MM.1S (cell line): ENCODE measurements around the gene SULT6B1.

Source experiments
- DNase-seq: peaks from one replicate; pipeline ENCODE4 v3.0.0-alpha.2; 2015
- H2AFZ ChIP-seq: fragments of 300-600 bp; sonication (generic); 2 replicates; pipeline ENCODE4 v1.6.0; 2016; ENCODE audit warnings: antibody characterized with exemption, low read length
- H3F3A ChIP-seq: fragments of 300-600 bp; sonication (generic); 2 replicates; pipeline ENCODE4 v1.6.1; 2016; ENCODE audit warnings: mild to moderate bottlenecking, antibody characterized with exemption, low read length, moderate library complexity, mixed read lengths; ENCODE audit not compliant: insufficient read depth
- H3K27ac ChIP-seq: fragments of 300-600 bp; sonication (generic); 2 replicates; pipeline ENCODE4 v1.5.1; 2016; ENCODE audit warnings: mild to moderate bottlenecking, low read length
- H3K27me3 ChIP-seq: fragments of 300-600 bp; sonication (generic); replicated peaks from 2 replicates; pipeline ENCODE4 v1.6.0; 2016; ENCODE audit warnings: low read length; ENCODE audit not compliant: insufficient read depth
- H3K36me3 ChIP-seq: fragments of 300-600 bp; sonication (generic); replicated peaks from 2 replicates; pipeline ENCODE4 v1.6.1; 2016; ENCODE audit warnings: mild to moderate bottlenecking, low read length, mixed read lengths; ENCODE audit not compliant: insufficient read depth
- H3K4me1 ChIP-seq: fragments of 300-600 bp; sonication (generic); 2 replicates; pipeline ENCODE4 v1.6.1; 2016; ENCODE audit warnings: low read length, mixed read lengths
- H3K4me2 ChIP-seq: fragments of 300-600 bp; sonication (generic); 2 replicates; pipeline ENCODE4 v1.6.0; 2016; ENCODE audit warnings: low read depth, low read length
- H3K4me3 ChIP-seq: fragments of 300-600 bp; sonication (generic); 2 replicates; pipeline ENCODE4 v1.5.1; 2016; ENCODE audit warnings: low read length, mixed read lengths
- H3K79me2 ChIP-seq: fragments of 300-600 bp; sonication (generic); 2 replicates; pipeline ENCODE4 v1.6.1; 2016; ENCODE audit warnings: mixed run types, low read length, mixed read lengths
- H3K9ac ChIP-seq: fragments of 300-600 bp; sonication (generic); 2 replicates; pipeline ENCODE4 v1.6.1; 2016; ENCODE audit warnings: low read length, mixed read lengths
- H3K9me2 ChIP-seq: fragments of 300-600 bp; sonication (generic); replicated peaks from 2 replicates; pipeline ENCODE4 v1.6.1; 2016; ENCODE audit warnings: mild to moderate bottlenecking, low read length, mixed read lengths; ENCODE audit not compliant: insufficient read depth
- H3K9me3 ChIP-seq: fragments of 300-600 bp; sonication (generic); replicated peaks from 2 replicates; pipeline ENCODE4 v1.6.1; 2016; ENCODE audit warnings: mild to moderate bottlenecking, low read length, mixed read lengths; ENCODE audit not compliant: insufficient read depth
- H4K20me1 ChIP-seq: fragments of 300-600 bp; sonication (generic); 2 replicates; pipeline ENCODE4 v1.6.1; 2016; ENCODE audit warnings: mild to moderate bottlenecking, low read length, moderate library complexity, mixed read lengths; ENCODE audit not compliant: insufficient read depth
- CTCF ChIP-seq: fragments of 300-600 bp; sonication (generic); IDR thresholded peaks from 2 replicates; pipeline ENCODE4 v1.5.1; 2016; ENCODE audit warnings: antibody characterized with exemption, low read length, mixed read lengths
- EZH2 ChIP-seq: fragments of 300-600 bp; sonication (generic); optimal IDR thresholded peaks from 2 replicates; pipeline ENCODE3; 2017; ENCODE audit warnings: low read depth, mild to moderate bottlenecking, antibody characterized with exemption, low read length, mixed read lengths
- EZH2phosphoT487 ChIP-seq: fragments of 300-600 bp; sonication (generic); IDR thresholded peaks from 2 replicates; pipeline ENCODE4 v1.6.1; 2018; ENCODE audit warnings: antibody characterized with exemption, low read length

The SULT6B1 gene

GRCh38 chr2:37168217-37168981, 20.1 kb downstream of the SULT6B1 start:
- H3K27ac ChIP-seq = no peak overlapping the region
- no peak overlapping the region for H3K4me2 ChIP-seq
- H2AFZ ChIP-seq = no peak overlapping the region
- no peaks in the 10 kb centered on the region for H3K9me3 ChIP-seq
- no peaks in the 10 kb centered on the region for H3K36me3 ChIP-seq
- H4K20me1 ChIP-seq = no peaks in the 10 kb centered on the region
- no peak overlapping the region for H3K4me3 ChIP-seq
- no peaks in the 10 kb centered on the region for H3K4me1 ChIP-seq
- H3F3A ChIP-seq = no peaks in the 10 kb centered on the region
- no peak for TF ChIP-seq EZH2
- TF ChIP-seq CTCF = peak; percentile 75
- DNase-seq = peak; percentile 51
- H3K9me2 ChIP-seq = no peaks in the 10 kb centered on the region
- no peaks in the 10 kb centered on the region for H3K27me3 ChIP-seq
- H3K9ac ChIP-seq = no peak overlapping the region
- no peaks in the 10 kb centered on the region for H3K79me2 ChIP-seq

- no peak overlapping the region for H3K9ac ChIP-seq
- H3K4me3 ChIP-seq = no peak overlapping the region
- H3K79me2 ChIP-seq = no peaks in the 10 kb centered on the region
- H4K20me1 ChIP-seq = no peaks in the 10 kb centered on the region
- H3K9me2 ChIP-seq = no peaks in the 10 kb centered on the region
- no peaks in the 10 kb centered on the region for H3K36me3 ChIP-seq
- no peaks in the 10 kb centered on the region for H3K9me3 ChIP-seq
- DNase-seq = no peak
- no peaks in the 10 kb centered on the region for H3F3A ChIP-seq
- H3K4me1 ChIP-seq = no peaks in the 10 kb centered on the region
- no peak overlapping the region for H2AFZ ChIP-seq
- H3K27me3 ChIP-seq = no peaks in the 10 kb centered on the region
- no peak overlapping the region for H3K27ac ChIP-seq
- no peak for TF ChIP-seq EZH2phosphoT487
- TF ChIP-seq CTCF = no peak
- no peak for TF ChIP-seq EZH2
- no peak overlapping the region for H3K4me2 ChIP-seq
Measured at GRCh38 chr2:37167636-37168180, 20.8 kb downstream of the SULT6B1 start.

- TF ChIP-seq EZH2phosphoT487 (no peak), CTCF (no peak), EZH2 (no peak)
- Histone ChIP-seq H3K4me3 (no peak overlapping the region), H3K9me3 (no peaks in the 10 kb centered on the region), H3F3A (no peaks in the 10 kb centered on the region), H3K36me3 (no peaks in the 10 kb centered on the region), H3K9me2 (no peaks in the 10 kb centered on the region), H4K20me1 (no peaks in the 10 kb centered on the region), H3K9ac (no peak overlapping the region), H3K27me3 (no peaks in the 10 kb centered on the region), H3K4me1 (no peaks in the 10 kb centered on the region), H3K27ac (no peak overlapping the region), H2AFZ (no peak overlapping the region), H3K4me2 (no peak overlapping the region), H3K79me2 (no peaks in the 10 kb centered on the region)
- no peak for DNase-seq
Measured at GRCh38 chr2:37164757-37165156, 23.7 kb downstream of the SULT6B1 start.
